CD4-positive, alpha-beta T cell treated with Interleukin-4 for 4 hours (primary cell): Measurements from ENCODE around the gene CEP44.
"Not testable (repeated sequence)": the region's sequence is repeated elsewhere in the genome, so short reads cannot be mapped to it uniquely, and the experiment has no call there.

ENCODE experiments used
- DNase-seq: peaks from one replicate; pipeline ENCODE4 v3.0.0-alpha.2; 2020

CEP44 gene

GRCh38 chr4:174332741-174333493 is 49.2 kb downstream of the CEP44 start:
- DNase-seq = no peak

GRCh38 chr4:174334628-174335027 is 50.9 kb downstream of the CEP44 start:
- DNase-seq = no peak

- no peak for DNase-seq
Measured at GRCh38 chr4:174340714-174341113, 57.0 kb downstream of the CEP44 start.

GRCh38 chr4:174349156-174349555 is 65.4 kb downstream of the CEP44 start:
- DNase-seq = no peak

GRCh38 chr4:174352061-174352819 is 68.5 kb downstream of the CEP44 start:
- no peak for DNase-seq

- DNase-seq = no peak
Measured at GRCh38 chr4:174357321-174357720, 73.6 kb downstream of the CEP44 start.

GRCh38 chr4:174358410-174358809 is 74.7 kb downstream of the CEP44 start:
- no peak for DNase-seq

- DNase-seq = peak; percentile 23
Measured at GRCh38 chr4:174358829-174359228, 75.1 kb downstream of the CEP44 start.

GRCh38 chr4:174362340-174362739 is 78.6 kb downstream of the CEP44 start:
- no peak for DNase-seq

GRCh38 chr4:174363782-174364181 is 80.1 kb downstream of the CEP44 start:
- not testable (repeated sequence) for DNase-seq

- peak; percentile 17 for DNase-seq
Measured at GRCh38 chr4:174365018-174365587, 81.4 kb downstream of the CEP44 start.

- DNase-seq = no peak
Measured at GRCh38 chr4:174369985-174370384, 86.3 kb downstream of the CEP44 start.

GRCh38 chr4:174373821-174374220 is 90.1 kb downstream of the CEP44 start:
- no peak for DNase-seq

GRCh38 chr4:174375422-174375821 is 91.7 kb downstream of the CEP44 start:
- DNase-seq = no peak

- no peak for DNase-seq
Measured at GRCh38 chr4:174377613-174378012, 93.9 kb downstream of the CEP44 start.

GRCh38 chr4:174378951-174379350 is 95.2 kb downstream of the CEP44 start:
- no peak for DNase-seq

- not testable (repeated sequence) for DNase-seq
Measured at GRCh38 chr4:174380206-174380605, 96.5 kb downstream of the CEP44 start.

GRCh38 chr4:174380699-174381439 is 97.2 kb downstream of the CEP44 start:
- no peak for DNase-seq

- DNase-seq = no peak
Measured at GRCh38 chr4:174381440-174381800, 97.7 kb downstream of the CEP44 start.
